Astrocyte (in vitro differentiated cells and primary cell): ENCODE data around the gene REEP3.

Experiments
- CTCF ChIP-seq: IDR thresholded peaks from 2 replicates; pipeline ENCODE4 v1.5.1; 2011; ENCODE audit warnings: low read depth, mild to moderate bottlenecking, inconsistent platforms, low read length, moderate library complexity; ENCODE audit not compliant: insufficient read depth
- EZH2 ChIP-seq: IDR thresholded peaks from 2 replicates; pipeline ENCODE4 v1.6.1; 2012; ENCODE audit warnings: mild to moderate bottlenecking, low read length, inconsistent platforms; ENCODE audit not compliant: insufficient read depth

GRCh38 chr10:63582690-63583089 lies 61.5 kb downstream of the REEP3 start:
- TF ChIP-seq CTCF: no peak
- TF ChIP-seq EZH2: no peak
